CD1c-positive myeloid dendritic cell (primary cell): ENCODE data around the gene FN3KRP.

Experiments used
- DNase-seq: peaks from one replicate; pipeline ENCODE4 v3.0.0-alpha.2; 2016; ENCODE audit errors: extremely low spot score

FN3KRP gene

GRCh38 chr17:82709024-82709675 is 7.4 kb upstream of the FN3KRP start:
- no peak for DNase-seq

DNA sequence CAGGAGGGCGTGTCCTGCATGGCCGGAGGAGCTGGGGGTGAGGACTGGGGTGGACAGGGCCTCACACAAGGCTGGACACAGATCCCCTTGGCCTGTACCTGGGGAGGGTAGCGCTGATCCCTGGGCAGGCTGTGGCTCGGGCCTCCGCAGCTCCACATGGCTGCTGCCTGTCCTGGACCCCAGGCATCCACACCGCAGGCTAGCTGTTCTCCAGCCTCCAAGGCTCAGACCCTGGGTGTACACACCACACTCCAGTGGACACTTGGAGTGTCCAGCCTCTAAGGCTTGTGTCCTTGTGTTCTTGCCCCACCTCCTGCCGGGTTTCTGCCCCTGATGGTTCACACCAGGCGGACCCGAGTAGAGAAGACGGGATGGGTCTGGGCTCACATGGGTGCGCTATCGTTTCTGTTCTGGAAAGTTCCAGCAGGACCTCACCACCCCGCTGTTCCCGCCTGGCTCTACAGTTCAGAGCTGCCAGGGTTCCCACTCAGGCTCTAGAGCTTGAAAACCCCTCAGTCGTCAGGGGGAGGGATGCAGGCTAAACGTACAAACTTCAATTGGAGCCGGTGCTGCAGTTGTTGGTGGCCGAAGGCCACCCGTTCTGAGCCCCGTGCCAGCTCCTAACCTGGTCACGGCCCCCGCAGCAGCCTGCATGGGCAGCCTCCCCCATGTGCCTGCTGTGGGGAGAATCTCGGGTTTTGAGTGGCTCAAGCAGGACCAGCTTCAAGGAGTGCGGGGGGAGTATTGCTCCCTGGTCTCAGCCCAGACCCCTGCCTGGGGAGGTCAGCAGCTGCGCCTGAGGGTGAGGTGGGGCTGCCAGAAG is 6.6 kb upstream of the FN3KRP start:
- DNase-seq = no peak

DNA sequence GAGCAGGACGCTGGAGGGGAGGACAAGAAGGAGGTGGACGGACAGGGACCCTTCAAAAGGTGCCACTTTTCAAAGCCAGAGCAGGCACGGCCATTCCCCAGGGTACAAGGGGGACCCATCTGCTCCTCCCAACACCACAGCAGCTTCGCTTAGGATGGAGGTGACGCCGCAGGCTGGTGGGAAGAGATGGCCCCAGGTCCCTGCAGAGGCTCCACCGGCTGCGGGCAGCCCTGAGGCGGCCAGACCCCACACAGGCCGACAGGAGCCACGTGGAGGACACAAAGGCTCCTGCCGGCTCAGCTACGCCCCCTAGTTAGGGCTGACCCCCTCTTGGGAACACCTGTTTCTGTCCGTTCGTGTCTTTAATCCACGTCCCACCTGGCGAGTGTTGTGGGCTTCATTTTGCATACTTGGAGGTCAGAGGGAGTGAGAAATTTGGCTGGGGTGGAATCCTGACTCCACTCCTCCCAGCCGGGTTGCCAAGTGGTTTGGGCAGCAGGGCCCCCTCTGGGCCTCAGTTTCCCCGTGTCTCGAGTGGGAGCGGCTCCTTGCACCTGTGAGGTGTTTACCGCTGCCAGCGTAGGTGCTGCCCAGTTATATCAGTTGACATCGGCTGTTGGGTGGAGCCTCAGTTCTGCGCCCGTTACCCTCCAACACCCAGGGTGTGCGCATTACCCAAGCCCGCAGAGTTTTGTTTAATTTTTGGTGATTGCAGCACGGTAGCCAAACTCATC is 5.8 kb upstream of the FN3KRP start:
- DNase-seq = no peak

- peak; percentile 7 for DNase-seq
Measured at GRCh38 chr17:82713071-82713723, 3.3 kb upstream of the FN3KRP start.

- no peak for DNase-seq
Measured at GRCh38 chr17:82718986-82719685, 2.6 kb downstream of the FN3KRP start.

- DNase-seq = no peak
Measured at GRCh38 chr17:82720204-82720603, 3.7 kb downstream of the FN3KRP start.

GRCh38 chr17:82722341-82723013 is 6.0 kb downstream of the FN3KRP start:
- no peak for DNase-seq

DNA sequence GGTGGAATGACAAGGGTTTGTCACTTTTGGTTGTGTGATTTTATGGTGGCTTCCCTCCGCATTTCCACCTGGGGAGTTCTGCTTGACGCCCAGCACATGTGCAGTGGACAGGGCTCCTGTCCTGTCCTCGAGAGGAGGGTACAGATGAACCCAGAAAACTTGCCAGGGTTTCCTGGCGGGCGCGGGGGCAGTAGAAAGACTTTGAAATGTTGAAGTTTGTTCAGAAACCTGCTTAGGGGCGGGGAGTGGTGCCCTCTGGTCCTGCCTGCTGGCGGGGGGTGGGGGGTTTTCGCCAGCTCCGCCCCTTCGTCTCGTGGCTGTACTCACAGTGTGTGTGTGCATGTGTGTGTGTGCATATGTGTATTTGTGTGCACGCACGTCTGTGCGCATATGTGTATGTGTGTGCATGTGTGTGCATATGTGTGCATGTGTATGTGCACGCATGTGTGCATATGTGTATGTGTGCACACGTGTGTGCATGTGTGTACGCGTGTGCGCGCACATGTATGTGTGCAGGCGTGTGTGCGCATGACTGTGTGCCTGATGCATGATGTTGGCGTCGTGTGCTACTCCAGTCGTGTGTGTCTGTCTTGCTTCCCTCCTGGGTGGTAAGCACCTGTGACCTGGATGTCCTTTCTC is 6.8 kb downstream of the FN3KRP start:
- DNase-seq = no peak

- no peak for DNase-seq
Measured at GRCh38 chr17:82726427-82726826, 9.9 kb downstream of the FN3KRP start.

GRCh38 chr17:82729479-82730260 is 13.2 kb downstream of the FN3KRP start:
- no peak for DNase-seq

DNA sequence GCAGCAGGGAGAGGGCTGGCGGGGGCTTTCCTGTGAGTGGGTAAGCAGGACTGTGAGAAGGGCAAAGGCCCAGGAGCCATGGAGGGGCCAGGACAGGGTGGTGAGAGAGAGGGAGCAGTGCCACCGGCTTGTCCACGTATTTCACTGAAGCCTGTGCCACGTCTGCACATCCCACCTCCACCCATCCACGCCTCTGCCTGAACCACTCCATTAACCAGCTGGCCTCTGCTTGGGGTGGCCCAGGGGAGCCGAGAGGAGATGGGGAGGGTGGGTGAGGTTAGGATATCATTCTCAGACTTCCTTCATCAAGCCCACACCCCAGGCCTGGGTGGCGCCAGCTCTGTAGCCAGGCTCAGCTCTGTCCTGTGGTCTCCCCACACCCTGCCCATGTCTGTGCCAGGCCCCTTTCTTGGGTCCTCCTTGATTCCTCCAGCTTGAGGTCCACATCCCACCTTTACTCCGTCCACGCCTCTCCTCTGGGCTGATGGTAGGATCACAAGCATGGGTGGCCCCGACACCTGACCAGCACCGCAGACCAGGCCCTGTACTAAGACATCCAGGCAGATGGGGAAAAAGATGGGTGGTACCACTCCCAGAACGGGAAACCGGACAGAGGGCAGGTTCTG is 15.7 kb downstream of the FN3KRP start:
- no peak for DNase-seq

GRCh38 chr17:82734987-82735866 is 18.7 kb downstream of the FN3KRP start, which contains the start of gene FN3K:
FN3K (plus strand) TSS chr17:82735615; CDS start chr17:82735637, 22 bp downstream.
- peak; percentile 37 for DNase-seq

- DNase-seq = no peak
Measured at GRCh38 chr17:82736511-82737185, 20.1 kb downstream of the FN3KRP start.

GRCh38 chr17:82737967-82738877 is 21.7 kb downstream of the FN3KRP start:
- DNase-seq = no peak

GRCh38 chr17:82740906-82741759 is 24.6 kb downstream of the FN3KRP start:
- no peak for DNase-seq
